Embryonic facial prominence (tissue), 1 donor: Measurements from ENCODE around the gene AFAP1L2.

Experiments used
- DNase-seq: peaks from one replicate; pipeline ENCODE4 v3.0.0-alpha.2; 2016; ENCODE audit errors: extremely low spot score

Gene AFAP1L2

DNA sequence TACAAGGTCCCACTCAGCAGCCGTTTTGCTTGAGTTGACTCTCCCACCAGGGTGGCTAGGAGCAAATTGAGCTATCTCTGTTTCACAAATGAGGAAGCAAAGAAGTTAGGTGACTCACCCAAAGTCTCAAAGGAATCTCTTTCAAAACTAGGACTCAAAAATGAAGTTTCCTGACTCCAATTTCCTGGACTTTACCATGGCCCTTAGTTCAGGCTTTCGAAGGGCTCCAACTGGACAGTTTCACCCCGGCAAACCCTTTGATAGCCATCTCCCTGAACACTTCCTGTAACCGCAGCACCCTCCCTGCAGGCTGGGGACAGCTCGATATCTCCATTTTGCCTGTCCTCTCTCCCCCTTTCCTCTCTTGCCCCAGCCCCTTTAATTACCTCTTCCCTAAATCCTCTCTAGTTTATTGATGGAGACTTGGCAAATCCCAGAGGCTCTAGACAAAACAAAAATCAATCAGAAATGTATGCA lies 4.7 kb upstream of the AFAP1L2 start:
- no peak for DNase-seq

GRCh38 chr10:114408112-114408967 lies 4.0 kb upstream of the AFAP1L2 start:
- no peak for DNase-seq

DNA sequence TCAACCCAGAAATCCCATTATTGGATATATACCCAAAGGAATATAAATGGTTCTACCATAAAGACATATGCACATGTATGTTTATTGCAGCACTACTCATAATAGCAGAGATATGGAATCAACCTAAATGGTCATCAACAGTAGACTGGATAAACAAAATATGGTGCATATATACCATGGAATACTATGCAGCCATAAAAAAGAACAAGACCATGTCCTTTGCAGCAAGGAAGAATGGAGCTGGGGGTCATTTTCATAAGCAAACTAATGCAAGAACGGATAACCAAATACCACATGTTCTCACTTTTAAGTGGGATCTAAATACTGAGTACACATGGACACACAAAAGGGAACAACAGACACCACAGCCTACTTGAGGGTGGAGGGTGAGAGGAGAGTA lies 2.2 kb upstream of the AFAP1L2 start:
- DNase-seq = no peak

- no peak for DNase-seq
Measured at GRCh38 chr10:114405011-114405350, 679 bp upstream of the AFAP1L2 start.

DNA sequence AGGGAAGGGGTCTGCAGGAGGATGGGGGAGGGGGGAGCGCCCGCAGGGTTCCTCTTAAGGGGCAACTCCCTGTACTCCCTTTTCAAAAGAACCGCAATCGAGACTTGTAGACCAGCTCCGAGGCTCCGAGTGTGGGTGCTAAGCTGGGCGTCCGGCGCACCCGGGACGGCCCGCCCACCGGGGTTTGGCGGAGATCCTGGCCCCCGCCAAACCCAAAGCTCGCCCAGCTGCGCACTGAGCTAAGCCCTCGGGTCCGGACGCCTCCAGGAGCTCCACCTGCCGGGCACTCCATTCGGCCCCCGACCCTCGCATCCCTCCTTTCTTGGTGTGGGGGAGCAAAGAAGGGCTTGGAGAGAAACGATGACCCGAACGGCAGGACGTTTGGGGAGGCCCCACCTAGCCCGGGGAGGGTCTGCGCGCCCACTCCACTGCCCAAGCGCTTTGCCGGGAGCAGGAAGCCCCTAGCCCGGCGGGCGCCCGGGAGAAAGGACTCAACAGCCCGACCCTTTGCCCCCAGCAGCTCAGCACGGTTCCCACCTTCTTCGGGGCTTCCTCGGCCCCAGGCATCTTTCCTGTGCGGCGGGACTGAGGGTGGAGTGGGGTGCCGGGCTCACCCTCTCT lies 651 bp downstream of the AFAP1L2 start:
- no peak for DNase-seq

- DNase-seq = no peak
Measured at GRCh38 chr10:114402871-114403540, 1.3 kb downstream of the AFAP1L2 start.

DNA sequence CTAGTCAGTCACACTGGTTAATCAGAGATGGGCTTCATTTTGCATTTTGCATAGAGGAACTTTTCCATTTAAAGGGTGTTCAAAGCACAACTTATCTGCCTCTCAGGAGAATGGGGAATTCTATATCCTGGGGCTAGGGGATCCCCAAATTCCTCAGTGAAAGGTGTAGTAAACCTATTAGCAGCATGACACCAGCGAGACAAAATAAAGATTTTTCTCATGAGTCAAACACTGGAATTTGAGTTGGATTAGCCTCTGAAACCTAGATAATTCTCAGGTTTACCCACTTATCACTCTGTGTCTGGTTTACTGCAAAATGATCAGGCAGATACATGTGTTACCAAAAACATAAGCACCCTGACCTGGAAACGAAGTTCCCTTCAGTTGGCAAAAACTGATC lies 2.1 kb downstream of the AFAP1L2 start:
- no peak for DNase-seq

DNA sequence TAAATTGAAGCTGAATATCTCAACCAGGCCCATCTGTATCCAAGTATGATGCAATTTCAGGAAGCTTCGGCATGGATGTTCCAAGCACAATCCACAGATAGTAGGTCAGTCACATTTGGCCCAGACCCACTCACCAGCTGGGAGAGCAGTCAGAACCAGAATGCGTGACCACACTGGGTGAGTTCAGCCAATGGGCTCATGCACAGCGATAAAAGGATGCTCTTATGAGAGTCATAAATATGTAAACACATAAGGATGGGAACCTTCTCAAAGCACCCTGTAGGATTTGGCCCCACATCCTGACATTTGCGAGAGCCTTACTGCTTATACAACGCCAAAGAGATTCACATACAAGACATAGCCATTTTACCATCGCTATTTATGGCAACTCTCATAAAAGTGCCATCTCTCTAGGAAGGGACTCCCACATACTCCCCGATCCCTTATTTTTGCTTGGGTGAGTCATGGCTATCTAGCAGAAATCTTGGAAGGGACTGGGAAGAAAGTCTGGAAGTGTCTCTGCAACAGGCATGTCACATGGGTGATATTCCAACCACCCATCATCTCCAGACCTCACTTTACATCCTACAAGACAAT lies 3.0 kb downstream of the AFAP1L2 start:
- no peak for DNase-seq

DNA sequence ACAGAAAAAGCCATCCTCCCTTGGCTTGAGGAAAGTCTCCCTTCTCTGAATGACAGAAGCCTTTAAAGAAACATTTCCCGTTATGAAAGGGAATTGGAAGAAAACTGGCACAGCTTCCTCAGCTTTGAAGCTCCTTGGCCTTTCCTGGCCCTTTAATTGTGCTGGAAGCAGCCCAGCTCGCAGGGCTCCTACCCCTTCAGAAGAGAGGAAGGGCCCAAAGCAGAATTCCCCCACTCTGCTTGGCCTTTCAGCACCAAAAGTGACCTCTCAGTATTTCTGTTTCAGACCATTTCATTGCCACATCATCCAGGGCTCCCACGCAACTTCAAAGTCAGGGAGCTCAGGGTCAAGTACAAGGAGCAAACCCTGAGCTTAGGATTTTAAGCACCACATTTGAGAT lies 4.2 kb downstream of the AFAP1L2 start:
- no peak for DNase-seq

GRCh38 chr10:114399576-114399975 lies 4.7 kb downstream of the AFAP1L2 start:
- no peak for DNase-seq

DNA sequence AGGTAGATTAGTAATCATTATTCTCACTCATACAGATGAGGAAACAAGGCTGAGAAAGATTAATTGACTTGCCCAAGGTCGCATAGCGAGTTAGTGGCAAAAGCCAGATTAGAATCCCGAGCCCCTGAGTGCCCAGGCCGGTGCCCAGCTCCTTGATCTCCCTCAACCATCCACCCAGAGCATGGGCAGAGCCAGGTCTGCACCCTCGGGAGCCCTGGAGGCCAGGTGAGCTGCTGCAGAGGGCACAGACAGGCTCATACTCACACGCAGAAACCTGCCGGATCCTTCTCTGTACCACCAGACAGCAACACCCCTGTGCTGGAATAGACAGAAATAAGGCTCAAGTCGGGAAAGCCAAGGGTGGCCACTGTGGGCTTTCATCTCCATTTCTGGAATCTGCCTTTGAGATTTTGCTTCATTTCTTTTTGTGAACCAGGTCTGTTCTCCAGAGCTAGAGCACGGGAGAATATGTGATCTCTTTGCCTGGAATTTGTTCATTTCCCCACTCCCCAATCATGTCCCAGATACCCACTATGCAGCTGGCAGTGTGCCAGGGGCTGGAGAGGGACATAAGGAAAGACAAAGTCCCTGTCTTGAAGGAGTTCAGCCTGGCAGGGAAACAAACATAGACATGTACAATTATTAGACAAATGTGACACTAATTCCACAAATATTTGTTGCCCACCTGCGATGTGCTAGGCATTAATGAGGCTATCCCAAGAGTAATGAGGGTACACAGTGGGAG lies 5.5 kb downstream of the AFAP1L2 start:
- DNase-seq = no peak

DNA sequence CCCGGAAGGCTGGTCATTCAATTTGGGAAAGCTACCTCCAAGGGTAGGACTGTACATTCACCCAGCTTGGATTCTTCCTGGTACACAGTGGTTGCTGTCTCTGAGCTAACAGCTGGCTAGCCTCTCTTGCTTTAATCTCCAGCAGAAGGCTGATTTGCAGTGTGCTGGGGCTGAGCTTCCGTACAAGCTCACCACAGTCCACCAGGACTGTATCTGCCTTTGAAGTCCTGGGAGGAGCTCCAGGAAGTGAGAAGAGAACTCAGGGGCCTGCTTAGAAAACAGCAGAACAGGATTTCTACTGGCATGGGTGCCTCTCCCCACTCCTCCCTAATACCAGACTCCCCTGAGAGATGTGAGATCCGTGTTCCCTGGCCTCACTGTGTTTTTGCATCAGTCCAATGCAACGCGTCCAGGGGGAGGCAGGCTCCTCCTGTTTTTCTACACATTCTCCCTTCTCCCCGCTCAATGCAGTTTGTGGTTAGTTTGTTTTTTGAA lies 6.6 kb downstream of the AFAP1L2 start:
- no peak for DNase-seq

- no peak for DNase-seq
Measured at GRCh38 chr10:114396464-114396863, 7.8 kb downstream of the AFAP1L2 start.

DNA sequence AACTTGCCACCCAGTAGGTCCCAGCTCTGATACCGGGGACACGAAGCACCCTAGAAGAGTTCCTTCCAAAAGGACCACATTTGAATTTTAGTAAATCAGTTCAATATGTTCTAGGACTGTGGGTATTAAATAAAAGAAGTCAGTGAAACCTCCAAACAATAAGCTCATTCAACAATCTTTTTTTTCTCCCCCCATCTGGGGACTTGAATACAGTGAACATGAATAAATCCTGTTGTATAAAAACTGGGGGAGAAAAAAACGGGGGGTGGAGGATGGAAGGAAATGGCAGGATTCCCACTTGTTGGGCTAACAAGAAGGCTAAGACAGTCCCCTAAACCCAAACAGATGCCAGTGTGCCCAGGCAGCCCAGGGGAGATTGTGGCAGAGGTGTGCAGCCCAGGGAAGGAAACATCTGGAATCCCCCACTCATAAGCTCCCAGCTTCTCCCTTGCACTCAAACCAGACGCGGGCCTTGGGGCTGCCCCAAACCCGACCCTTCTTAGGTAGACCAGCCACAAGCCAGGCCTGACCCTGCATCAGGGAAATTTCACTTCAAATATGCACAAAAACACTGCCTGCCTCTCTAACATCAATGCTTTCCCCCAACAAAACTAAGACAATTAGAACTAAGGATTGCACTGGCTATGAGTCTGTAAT lies 8.8 kb downstream of the AFAP1L2 start:
- no peak for DNase-seq

DNA sequence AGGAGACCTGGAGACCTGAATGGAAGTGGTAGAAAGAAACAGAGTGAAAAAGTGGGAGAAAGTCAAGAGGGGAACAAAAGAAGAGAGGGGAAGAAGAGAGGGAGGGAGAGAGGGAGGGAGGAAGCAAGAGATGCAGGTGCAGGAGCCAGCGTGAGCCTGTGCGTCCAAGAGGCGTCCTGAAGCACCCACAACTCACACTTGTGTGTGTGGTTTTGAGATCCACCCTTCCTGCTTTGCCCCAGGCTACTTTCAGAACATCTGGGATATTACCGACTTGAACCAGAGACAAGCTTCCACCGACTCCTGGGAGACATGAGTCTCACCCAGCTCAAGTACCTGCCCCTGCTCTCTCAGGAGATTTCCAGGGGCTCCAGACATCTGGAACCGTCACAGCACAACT lies 9.8 kb downstream of the AFAP1L2 start:
- DNase-seq = no peak

- DNase-seq = no peak
Measured at GRCh38 chr10:114393886-114394285, 10.4 kb downstream of the AFAP1L2 start.

DNA sequence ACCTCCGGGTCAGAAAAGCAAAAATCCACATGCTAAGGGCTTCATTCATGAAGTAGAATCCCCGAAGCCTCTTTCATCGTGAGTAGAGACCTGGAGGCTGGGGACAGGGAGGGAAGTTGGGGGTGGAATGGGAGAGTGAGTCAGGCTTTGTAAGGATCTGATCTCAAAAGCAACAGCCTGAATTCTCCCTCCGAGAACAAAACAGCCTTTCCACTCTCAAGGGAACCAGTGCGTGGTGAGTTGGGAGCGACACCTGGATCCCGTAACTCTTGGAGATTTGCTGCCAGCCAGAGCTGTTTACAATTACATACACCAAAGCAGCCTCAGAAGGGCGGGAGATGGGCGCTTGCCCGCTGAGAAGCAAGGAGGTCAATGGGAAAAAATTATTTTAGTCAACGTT lies 10.8 kb downstream of the AFAP1L2 start:
- no peak for DNase-seq

DNA sequence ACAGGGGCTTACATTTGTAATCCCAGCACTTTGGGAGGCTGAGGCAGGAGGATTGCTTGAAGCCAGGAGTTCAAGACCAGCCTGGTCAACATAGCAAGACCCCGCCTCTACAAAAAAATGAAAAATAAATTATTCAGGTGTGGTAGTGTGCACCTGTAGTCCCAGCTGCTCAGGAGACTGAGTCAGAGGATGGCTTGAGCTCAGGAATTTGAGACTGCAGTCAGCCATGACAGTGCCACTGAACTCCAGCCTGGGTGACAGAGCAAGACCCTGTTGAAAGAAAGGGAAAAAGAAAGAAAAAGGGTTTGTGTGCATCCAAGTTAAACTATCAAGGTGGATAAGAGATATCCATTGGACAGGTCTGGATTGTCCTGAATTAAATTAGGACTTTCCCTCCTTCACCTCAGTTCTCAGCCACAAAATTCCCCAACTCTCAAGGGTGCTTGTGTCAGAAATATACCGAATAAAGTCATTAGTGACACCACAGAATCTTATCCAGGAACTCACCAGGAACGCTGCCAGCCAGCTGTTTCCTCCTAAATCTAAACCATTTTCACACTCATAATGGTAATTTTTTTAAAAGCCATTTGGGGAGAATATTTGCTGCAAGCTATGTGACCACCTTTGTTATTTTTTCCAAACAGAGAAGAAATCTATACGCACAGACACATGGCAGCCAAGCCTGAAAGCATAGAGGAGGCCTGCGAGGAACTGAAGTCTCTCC lies 12.0 kb downstream of the AFAP1L2 start:
- DNase-seq = no peak

- DNase-seq = no peak
Measured at GRCh38 chr10:114391599-114391998, 12.7 kb downstream of the AFAP1L2 start.

DNA sequence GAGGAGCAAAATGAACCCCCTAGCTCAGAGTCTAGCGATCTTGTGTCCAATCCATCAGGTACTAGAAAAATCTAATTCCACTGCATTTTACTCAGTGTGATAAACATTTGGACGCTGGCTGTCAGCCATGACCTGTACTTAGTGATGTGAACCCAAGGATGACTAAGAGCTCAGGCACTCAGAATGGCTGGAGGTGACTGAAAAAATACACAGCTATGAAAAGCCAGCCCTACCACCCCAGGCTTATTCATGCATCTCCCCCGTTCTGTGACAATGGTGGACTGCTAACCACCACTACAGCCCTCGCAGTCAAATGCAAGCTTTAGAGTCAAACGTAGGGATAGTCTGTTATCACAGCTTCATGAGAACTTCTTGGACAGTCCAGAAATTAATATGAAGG lies 14.9 kb downstream of the AFAP1L2 start:
- no peak for DNase-seq
